Ishikawa (cell line): ENCODE data around the gene COMMD10.

Source experiments
- EP300 ChIP-seq: IDR thresholded peaks from 2 replicates; pipeline ENCODE4 v1.6.1; 2012; ENCODE audit warnings: borderline replicate concordance
- RAD21 ChIP-seq: IDR thresholded peaks from 2 replicates; pipeline ENCODE4 v1.6.1; 2012; ENCODE audit warnings: low read depth
- TAF1 ChIP-seq: IDR thresholded peaks from 2 replicates; pipeline ENCODE4 v1.6.1; 2012; ENCODE audit warnings: low read depth, mild to moderate bottlenecking
- TCF12 ChIP-seq: IDR thresholded peaks from 2 replicates; pipeline ENCODE4 v1.6.1; 2012; ENCODE audit warnings: low read depth
- TEAD4 ChIP-seq: IDR thresholded peaks from 2 replicates; pipeline ENCODE4 v1.6.1; 2012
- ZBTB7A ChIP-seq: IDR thresholded peaks from 2 replicates; pipeline ENCODE4 v1.6.1; 2012; ENCODE audit warnings: low read depth
- TF ChIP-seq, protein P1 (sequence below): IDR thresholded peaks from 2 replicates; pipeline ENCODE4 v1.6.1; 2012; ENCODE audit warnings: low read depth, mild to moderate bottlenecking
- TF ChIP-seq, protein P2 (sequence below): IDR thresholded peaks from 2 replicates; pipeline ENCODE4 v1.6.1; 2012

DNA sequence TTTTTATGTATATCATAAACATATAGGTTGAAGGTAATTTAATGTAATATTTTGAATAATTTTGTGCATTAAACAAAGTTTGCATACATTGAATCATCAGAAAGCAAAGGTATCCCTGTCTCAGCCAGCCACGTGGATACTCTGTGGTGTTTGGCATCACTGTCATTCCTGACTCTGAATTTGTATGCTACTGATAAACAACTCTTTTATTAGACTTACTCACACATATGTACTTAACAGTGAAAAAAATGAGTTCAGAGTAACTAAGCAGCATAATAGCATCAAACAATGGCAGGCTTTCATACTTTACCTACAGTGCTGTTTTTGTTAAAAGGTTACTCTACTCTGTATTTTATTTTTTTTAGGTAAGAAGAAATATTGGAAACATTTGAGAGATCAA, 171.9 kb downstream of the COMMD10 start:
- TF ChIP-seq TCF12 (no peak), ZBTB7A (no peak), TAF1 (no peak), TEAD4 (no peak), EP300 (no peak), RAD21 (no peak)
- TF ChIP-seq, protein P1, sequence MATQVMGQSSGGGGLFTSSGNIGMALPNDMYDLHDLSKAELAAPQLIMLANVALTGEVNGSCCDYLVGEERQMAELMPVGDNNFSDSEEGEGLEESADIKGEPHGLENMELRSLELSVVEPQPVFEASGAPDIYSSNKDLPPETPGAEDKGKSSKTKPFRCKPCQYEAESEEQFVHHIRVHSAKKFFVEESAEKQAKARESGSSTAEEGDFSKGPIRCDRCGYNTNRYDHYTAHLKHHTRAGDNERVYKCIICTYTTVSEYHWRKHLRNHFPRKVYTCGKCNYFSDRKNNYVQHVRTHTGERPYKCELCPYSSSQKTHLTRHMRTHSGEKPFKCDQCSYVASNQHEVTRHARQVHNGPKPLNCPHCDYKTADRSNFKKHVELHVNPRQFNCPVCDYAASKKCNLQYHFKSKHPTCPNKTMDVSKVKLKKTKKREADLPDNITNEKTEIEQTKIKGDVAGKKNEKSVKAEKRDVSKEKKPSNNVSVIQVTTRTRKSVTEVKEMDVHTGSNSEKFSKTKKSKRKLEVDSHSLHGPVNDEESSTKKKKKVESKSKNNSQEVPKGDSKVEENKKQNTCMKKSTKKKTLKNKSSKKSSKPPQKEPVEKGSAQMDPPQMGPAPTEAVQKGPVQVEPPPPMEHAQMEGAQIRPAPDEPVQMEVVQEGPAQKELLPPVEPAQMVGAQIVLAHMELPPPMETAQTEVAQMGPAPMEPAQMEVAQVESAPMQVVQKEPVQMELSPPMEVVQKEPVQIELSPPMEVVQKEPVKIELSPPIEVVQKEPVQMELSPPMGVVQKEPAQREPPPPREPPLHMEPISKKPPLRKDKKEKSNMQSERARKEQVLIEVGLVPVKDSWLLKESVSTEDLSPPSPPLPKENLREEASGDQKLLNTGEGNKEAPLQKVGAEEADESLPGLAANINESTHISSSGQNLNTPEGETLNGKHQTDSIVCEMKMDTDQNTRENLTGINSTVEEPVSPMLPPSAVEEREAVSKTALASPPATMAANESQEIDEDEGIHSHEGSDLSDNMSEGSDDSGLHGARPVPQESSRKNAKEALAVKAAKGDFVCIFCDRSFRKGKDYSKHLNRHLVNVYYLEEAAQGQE, result no peak
- TF ChIP-seq, protein P2, sequence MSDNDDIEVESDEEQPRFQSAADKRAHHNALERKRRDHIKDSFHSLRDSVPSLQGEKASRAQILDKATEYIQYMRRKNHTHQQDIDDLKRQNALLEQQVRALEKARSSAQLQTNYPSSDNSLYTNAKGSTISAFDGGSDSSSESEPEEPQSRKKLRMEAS, result no peak
